HEK293 (cell line): ENCODE results near the gene EN2.

Experiments
- CTCF ChIA-PET: fragments of 350-600 bp; formaldehyde crosslinking; extraction: SDS; loops from one replicate; lab custom pipeline; 2021; ENCODE audit warnings: antibody characterized with exemption; lab: Yijun Ruan, JAX
- POLR2A ChIA-PET: fragments of 300-600 bp; formaldehyde crosslinking; extraction: SDS; loops from one replicate; lab custom pipeline; 2020; ENCODE audit warnings: antibody characterized with exemption, inconsistent platforms; lab: Yijun Ruan, JAX
- H3K27ac ChIP-seq: fragments of 200-500 bp; sonication (Bioruptor generic); 2 replicates; pipeline ENCODE4 v1.5.1; 2014; ENCODE audit warnings: low read depth, low read length, control low read depth, inconsistent platforms; ENCODE audit errors: extremely low read depth
- H3K36me3 ChIP-seq, 2 experiments: fragments of 200-500 bp in 1 of 2; sonication (Bioruptor generic) in 1 of 2; 1 replicate in 1 of 2; 2 replicates in 1 of 2; pipeline ENCODE4 v1.5.1; 2014 to 2017; ENCODE audit warnings: inconsistent platforms in 2 of 2, low read length in 2 of 2; ENCODE audit not compliant: control insufficient read depth in 2 of 2, insufficient read depth in 1 of 2
- H3K4me1 ChIP-seq: fragments of 200-500 bp; sonication (Bioruptor generic); 2 replicates; pipeline ENCODE4 v1.5.1; 2014; ENCODE audit warnings: mild to moderate bottlenecking, low read length, inconsistent platforms; ENCODE audit not compliant: control insufficient read depth, insufficient read depth
- H3K4me3 ChIP-seq: 2 replicates; pipeline ENCODE4 v1.5.1; 2011; ENCODE audit warnings: low read depth, mild to moderate bottlenecking, control low read depth, low read length, moderate library complexity
- H3K9me3 ChIP-seq: fragments of 200-500 bp; sonication (Bioruptor generic); 2 replicates; pipeline ENCODE4 v1.5.1; 2014; ENCODE audit warnings: low read depth, low read length, inconsistent platforms; ENCODE audit not compliant: control insufficient read depth, insufficient read depth
- BCL11A ChIP-seq: fragments of 450-650 bp; formaldehyde crosslinking; IDR thresholded peaks from 2 replicates; pipeline ENCODE4 v1.5.1; 2016; ENCODE audit warnings: low read depth, missing biosample characterization, missing genetic modification characterization
- GLIS2 ChIP-seq: fragments of 450-650 bp; formaldehyde crosslinking; IDR thresholded peaks from 2 replicates; pipeline ENCODE4 v1.5.1; 2016; ENCODE audit warnings: missing biosample characterization, missing genetic modification characterization
- HIC1 ChIP-seq: fragments of 450-650 bp; formaldehyde crosslinking; IDR thresholded peaks from 2 replicates; pipeline ENCODE4 v1.5.1; 2016; ENCODE audit warnings: missing biosample characterization, missing genetic modification characterization
- TCF7L2 ChIP-seq: IDR thresholded peaks from 2 replicates; pipeline ENCODE4 v1.6.1; 2011; ENCODE audit warnings: low read depth, mild to moderate bottlenecking, inconsistent platforms, low read length, moderate library complexity, borderline replicate concordance
- WT1 ChIP-seq: fragments of 450-650 bp; formaldehyde crosslinking; IDR thresholded peaks from 2 replicates; pipeline ENCODE4 v1.5.1; 2016; ENCODE audit warnings: missing biosample characterization, missing genetic modification characterization
- ZNF18 ChIP-seq: fragments of 450-650 bp; formaldehyde crosslinking; IDR thresholded peaks from 2 replicates; pipeline ENCODE4 v1.5.1; 2016; ENCODE audit warnings: missing biosample characterization, missing genetic modification characterization
- ZNF354C ChIP-seq: fragments of 450-650 bp; formaldehyde crosslinking; IDR thresholded peaks from 2 replicates; pipeline ENCODE4 v1.5.1; 2016; ENCODE audit warnings: missing biosample characterization, missing genetic modification characterization, low read depth, borderline replicate concordance
- ZNF366 ChIP-seq: fragments of 450-650 bp; formaldehyde crosslinking; conservative IDR thresholded peaks from 2 replicates; pipeline ENCODE4 v1.5.1; 2016; ENCODE audit warnings: missing biosample characterization, missing genetic modification characterization
- ZNF394 ChIP-seq: fragments of 450-650 bp; formaldehyde crosslinking; IDR thresholded peaks from 2 replicates; pipeline ENCODE4 v1.5.1; 2016; ENCODE audit warnings: missing biosample characterization, missing genetic modification characterization, mild to moderate bottlenecking, moderate library complexity, borderline replicate concordance
- ZNF510 ChIP-seq: fragments of 450-650 bp; formaldehyde crosslinking; IDR thresholded peaks from 2 replicates; pipeline ENCODE4 v1.5.1; 2018; ENCODE audit warnings: mild to moderate bottlenecking, missing genetic modification characterization, missing biosample characterization; ENCODE audit not compliant: insufficient replicate concordance
- ZNF626 ChIP-seq: fragments of 450-650 bp; sonication (Bioruptor Pico); formaldehyde crosslinking; IDR thresholded peaks from 2 replicates; pipeline ENCODE4 v1.5.1; 2018; ENCODE audit warnings: missing biosample characterization, missing genetic modification characterization, inconsistent platforms
- ZNF768 ChIP-seq: fragments of 450-650 bp; formaldehyde crosslinking; IDR thresholded peaks from 2 replicates; pipeline ENCODE4 v1.5.1; 2018; ENCODE audit warnings: missing biosample characterization, mild to moderate bottlenecking, missing genetic modification characterization
- TF ChIP-seq, protein P1 (sequence below): fragments of 450-650 bp; formaldehyde crosslinking; IDR thresholded peaks from 2 replicates; pipeline ENCODE4 v1.5.1; 2016; ENCODE audit warnings: missing biosample characterization, missing genetic modification characterization, low read depth
- TF ChIP-seq, protein P2 (sequence below): fragments of 450-650 bp; IDR thresholded peaks from 2 replicates; pipeline ENCODE4 v1.5.1; 2018; ENCODE audit warnings: missing biosample characterization, missing genetic modification characterization

Gene EN2

DNA sequence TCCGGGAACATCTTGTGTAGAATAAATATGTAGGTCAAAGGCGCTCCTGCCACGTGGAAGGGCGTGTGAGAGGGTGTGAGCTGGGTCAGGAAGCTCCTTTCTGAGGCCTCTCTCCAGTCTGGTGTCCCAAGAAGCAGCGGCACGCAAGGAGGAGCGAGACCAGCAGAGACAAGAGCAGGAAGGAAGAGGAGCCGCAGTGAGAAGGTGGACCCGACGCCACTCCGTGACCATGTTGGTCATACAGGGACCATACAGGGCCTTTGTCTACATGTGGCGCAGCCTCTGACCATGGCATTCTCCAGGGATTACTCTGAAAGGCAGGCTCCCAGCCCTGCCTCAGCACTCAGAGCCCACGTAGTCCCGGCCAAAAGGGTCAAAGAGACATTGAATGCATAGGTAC lies 26.2 kb upstream of the EN2 start (continued):
- TF ChIP-seq HIC1 (tag by site-specific recombination) (no peak), GLIS2 (tag by site-specific recombination) (no peak), ZNF18 (no peak), ZNF626 (tag by site-specific recombination) (no peak), BCL11A (no peak), ZNF366 (tag by site-specific recombination) (no peak), TCF7L2 (no peak), ZNF510 (tag by site-specific recombination) (no peak)
- TF ChIP-seq, protein P1, sequence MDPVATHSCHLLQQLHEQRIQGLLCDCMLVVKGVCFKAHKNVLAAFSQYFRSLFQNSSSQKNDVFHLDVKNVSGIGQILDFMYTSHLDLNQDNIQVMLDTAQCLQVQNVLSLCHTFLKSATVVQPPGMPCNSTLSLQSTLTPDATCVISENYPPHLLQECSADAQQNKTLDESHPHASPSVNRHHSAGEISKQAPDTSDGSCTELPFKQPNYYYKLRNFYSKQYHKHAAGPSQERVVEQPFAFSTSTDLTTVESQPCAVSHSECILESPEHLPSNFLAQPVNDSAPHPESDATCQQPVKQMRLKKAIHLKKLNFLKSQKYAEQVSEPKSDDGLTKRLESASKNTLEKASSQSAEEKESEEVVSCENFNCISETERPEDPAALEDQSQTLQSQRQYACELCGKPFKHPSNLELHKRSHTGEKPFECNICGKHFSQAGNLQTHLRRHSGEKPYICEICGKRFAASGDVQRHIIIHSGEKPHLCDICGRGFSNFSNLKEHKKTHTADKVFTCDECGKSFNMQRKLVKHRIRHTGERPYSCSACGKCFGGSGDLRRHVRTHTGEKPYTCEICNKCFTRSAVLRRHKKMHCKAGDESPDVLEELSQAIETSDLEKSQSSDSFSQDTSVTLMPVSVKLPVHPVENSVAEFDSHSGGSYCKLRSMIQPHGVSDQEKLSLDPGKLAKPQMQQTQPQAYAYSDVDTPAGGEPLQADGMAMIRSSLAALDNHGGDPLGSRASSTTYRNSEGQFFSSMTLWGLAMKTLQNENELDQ (tag by site-specific recombination), result no peak
- TF ChIP-seq, protein P2, sequence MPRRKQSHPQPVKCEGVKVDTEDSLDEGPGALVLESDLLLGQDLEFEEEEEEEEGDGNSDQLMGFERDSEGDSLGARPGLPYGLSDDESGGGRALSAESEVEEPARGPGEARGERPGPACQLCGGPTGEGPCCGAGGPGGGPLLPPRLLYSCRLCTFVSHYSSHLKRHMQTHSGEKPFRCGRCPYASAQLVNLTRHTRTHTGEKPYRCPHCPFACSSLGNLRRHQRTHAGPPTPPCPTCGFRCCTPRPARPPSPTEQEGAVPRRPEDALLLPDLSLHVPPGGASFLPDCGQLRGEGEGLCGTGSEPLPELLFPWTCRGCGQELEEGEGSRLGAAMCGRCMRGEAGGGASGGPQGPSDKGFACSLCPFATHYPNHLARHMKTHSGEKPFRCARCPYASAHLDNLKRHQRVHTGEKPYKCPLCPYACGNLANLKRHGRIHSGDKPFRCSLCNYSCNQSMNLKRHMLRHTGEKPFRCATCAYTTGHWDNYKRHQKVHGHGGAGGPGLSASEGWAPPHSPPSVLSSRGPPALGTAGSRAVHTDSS, result no peak
- TF ChIP-seq, all 188 proteins: peak for 0

DNA sequence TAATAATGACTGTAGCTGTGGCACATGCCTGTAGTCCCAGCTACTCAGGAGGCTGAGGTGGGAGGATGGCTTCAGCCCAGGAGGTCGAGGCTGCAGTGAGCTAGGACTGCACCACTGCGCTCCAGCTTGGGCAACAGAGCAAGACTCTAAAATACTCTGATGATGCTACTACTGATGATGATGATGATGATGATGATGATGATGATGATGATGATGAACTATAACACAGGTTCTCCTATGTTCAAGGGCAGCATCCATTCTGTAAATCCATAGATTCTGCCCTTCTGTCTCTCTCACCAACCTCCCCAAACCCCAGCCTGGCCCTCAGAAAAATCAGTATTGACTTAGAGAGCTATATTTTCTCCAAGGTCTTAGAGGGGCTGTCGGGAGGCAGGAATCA lies 22.8 kb upstream of the EN2 start:
- ChIA-PET POLR2A (no interaction called here), CTCF (interaction anchor here (0.6 to 1.0 kb wide), 2 partner anchors 64 to 164 kb away, joined by 3 read pairs; no protein-coding TSS in a partner anchor)
- H3K9me3 ChIP-seq, result no peaks in the 10 kb centered on the region
- no peak overlapping the region for H3K4me3 ChIP-seq
- H3K36me3 ChIP-seq, result no peaks in the 10 kb centered on the region
- no peak overlapping the region for H3K27ac ChIP-seq
- no peak for TF ChIP-seq WT1 (tag by site-specific recombination)
- TF ChIP-seq, protein P2, result peak; percentile 92
- no peak for TF ChIP-seq ZNF354C (tag by site-specific recombination)
- TF ChIP-seq ZNF768 (tag by site-specific recombination), result no peak
- no peak for TF ChIP-seq ZNF394 (tag by site-specific recombination)
- no peaks in the 10 kb centered on the region for H3K4me1 ChIP-seq
